Hindlimb muscle (tissue), 1 donor: ENCODE measurements around the gene RRAD. TPM values are rescaled to one million over a fixed set of nuclear protein-coding genes. Genes with fewer than 3 reads are reported as not detected.
"Not testable (repeated sequence)": the region's sequence is repeated elsewhere in the genome, so short reads cannot be mapped to it uniquely, and the experiment has no call there.

Source experiments
- DNase-seq: peaks from one replicate; pipeline ENCODE4 v3.0.0-alpha.2; 2013
- polyA plus RNA-seq: library from polyadenylated mRNA; unstranded; fragments of 120-200 nt; gene quantifications from one replicate; pipeline ENCODE4 v1.2.1, GENCODE V29; 2013; ENCODE audit not compliant: insufficient read length

The RRAD gene, protein sequence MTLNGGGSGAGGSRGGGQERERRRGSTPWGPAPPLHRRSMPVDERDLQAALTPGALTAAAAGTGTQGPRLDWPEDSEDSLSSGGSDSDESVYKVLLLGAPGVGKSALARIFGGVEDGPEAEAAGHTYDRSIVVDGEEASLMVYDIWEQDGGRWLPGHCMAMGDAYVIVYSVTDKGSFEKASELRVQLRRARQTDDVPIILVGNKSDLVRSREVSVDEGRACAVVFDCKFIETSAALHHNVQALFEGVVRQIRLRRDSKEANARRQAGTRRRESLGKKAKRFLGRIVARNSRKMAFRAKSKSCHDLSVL
- 3.1 TPM for polyA plus RNA-seq

DNA sequence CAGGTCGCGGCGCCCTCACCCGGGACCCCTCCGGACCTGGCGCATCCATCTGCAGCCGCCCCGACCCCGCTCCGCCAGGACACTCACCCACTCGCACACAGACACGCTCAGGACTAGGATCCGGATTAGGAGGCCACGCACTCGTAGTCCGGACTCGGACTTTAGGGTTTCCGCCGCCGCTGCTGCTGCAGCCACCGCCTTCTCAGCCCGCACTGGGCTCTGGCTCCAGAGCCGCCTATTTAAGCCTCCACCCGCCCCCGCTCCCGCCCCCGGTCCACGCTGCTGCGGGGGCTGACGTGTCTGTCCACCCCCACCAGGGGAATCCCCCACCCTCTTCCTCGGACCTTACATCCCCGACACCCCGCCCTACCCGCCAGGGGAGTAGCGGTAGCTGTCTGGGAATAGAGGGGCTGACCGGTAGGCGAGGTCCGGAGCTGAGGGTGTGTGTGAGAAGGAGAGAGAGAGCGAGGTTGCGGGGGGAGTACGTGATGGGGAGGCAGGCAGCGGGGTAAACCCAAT lies at the start of gene RRAD:
TSS of gene RRAD (minus strand) at position 214 of the 519 bp plus-strand sequence. CDS start 356 bp downstream, outside the sequence.
- no peak for DNase-seq

DNA sequence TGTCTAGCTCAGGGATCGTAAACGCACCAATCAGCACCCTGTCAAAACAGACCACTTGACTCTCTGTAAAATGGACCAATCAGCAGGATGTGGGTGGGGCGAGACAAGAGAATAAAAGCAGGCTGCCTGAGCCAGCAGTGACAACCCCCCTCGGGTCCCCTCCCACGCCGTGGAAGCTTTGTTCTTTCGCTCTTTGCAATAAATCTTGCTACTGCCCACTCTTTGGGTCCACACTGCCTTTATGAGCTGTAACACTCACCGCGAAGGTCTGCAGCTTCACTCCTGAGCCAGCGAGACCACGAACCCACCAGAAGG lies 49.6 kb upstream of the RRAD start:
- not testable (repeated sequence) for DNase-seq

DNA sequence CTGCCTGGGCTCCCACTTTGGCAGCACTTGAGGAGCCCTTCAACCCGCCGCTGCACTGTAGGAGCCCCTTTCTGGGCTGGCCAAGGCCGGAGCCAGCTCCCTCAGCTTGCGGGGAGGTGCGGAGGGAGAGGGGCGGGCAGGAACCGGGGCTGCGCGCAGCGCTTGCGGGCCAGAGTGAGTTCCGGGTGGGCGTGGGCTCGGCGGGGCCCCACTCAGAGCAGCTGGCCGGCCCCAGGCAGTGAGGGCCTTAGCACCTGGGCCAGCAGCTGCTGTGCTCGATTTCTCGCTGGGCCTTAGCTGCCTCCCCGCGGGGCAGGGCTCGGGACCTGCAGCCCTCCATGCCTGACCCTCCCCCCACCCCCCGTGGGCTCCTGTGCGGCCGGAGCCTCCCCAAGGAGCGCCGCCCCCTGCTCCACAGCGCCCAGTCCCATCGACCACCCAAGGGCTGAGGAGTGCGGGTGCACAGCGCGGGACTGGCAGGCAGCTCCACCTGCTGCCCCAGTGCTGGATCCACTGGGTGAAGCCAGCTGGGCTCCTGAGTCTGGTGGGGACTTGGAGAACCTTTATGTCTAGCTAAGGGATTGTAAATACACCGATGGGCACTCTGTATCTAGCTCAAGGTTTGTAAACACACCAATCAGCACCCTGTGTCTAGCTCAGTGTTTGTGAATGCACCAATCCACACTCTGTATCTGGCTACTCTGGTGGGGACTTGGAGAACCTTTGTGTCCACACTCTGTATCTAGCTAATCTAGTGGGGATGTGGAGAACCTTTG lies 49.0 kb upstream of the RRAD start:
- DNase-seq = not testable (repeated sequence)

DNA sequence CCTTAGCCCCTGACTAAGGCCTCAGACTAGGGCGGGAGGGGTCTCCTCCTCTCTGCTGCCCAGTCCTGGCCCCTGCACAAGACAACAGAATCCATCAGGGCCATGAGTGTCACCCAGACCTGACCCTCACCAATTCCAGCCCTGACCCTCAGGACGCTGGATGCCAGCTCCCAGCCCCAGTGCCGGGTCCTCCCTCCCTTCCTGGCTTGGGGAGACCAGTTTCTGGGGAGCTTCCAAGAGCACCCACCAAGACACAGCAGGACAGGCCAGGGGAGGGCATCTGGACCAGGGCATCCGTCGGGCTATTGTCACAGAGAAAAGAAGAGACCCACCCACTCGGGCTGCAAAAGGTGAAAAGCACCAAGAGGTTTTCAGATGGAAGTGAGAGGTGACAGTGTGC lies 48.4 kb upstream of the RRAD start:
- no peak for DNase-seq

DNA sequence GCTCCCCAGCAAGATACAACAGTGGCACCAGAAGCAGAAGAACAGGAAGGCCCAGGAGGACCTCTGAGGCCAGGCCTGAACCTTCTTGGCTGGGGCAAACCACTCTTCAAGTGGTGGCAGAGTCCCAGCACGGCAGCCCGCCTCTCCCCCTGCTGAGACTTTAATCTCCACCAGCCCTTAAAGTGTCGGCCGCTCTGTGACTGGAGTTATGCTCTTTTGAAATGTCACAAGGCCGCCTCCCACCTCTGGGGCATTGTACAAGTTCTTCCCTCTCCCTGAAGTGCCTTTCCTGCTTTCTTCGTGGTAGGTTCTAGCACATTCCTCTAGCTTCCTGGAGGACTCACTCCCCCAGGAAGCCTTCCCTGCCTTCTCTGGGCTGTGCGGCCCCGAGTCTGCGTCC lies 47.6 kb upstream of the RRAD start:
- DNase-seq = no peak

DNA sequence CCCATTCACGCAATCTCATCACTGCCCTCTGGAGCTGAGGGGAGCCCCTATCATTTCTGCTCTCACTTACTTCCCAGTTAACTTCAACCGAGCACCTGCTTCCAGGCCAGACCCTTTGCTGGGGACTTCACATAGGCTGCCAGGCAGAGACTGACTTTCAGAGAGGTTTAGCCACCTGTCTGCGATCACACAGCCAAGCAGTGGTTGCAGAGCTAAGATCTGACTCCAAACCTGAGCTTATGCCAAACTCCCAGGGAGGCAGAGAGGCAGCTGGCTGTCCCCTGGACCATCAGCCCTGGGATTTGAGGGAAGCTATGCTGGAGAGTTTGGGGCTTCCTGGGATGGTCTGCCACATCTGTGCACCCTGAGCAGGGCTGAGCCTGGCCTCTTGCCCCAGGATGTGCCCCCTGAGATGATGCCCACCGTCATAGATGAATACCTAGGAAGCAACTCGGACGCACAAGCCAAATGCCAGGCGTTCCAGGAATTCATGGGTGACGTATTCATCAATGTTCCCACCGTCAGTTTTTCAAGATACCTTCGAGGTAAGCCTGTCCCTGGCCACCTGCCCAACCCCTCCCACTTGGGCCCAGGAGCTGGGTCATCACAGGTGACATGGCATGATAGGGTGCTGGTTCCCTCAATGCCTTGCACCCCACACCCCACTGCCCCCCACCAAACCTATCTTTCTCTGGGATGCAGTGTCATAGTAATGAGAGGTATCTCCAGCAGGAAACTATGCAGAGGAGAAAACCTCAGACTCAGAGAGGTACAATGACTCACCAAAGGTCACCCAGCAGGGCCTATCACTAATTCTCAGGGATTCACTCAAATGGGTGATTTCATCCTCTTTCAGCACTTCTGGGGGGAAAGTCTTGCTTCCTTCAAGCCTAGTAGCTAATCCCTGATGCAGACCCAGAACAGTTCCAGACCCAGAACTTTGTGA lies 45.7 kb upstream of the RRAD start:
- DNase-seq = no peak

DNA sequence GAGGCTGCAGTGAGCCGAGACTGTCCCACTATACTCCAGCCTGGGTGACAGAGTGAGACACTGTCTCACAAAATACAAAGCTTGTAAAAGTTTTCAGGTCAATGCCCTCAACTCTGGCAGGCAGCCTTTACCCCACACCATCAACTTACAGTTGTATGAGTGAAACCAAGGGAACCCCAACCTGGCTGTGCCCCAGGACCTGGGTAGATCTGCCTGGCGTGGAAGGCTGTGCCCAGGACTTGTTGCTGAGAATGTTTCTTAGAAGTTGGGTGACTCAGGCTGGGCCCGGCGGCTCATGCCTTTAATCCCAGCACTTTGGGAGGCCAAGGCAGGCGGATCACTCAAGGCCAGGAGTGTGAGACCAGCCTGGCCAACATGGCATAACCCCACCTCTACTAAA lies 43.5 kb upstream of the RRAD start:
- DNase-seq = no peak

DNA sequence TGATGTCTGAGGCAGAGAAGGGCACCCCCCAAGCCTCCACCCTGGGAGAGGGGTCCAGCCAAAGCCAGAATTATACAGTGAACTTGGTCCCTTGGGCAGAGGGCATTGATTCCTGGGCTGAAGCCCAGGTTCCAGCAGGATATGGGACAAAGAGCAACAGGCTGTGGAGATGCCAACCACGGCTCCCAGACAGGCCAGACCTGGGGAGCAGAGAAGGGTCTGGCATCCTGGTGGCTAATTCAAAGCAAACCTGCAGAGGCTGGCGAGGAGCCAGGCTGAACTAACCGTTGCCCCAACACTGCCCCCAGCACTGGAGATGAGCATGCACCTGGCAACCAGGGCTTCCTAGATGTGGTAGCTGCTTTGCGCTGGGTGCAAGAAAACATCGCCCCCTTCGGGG lies 38.7 kb upstream of the RRAD start:
- no peak for DNase-seq

DNA sequence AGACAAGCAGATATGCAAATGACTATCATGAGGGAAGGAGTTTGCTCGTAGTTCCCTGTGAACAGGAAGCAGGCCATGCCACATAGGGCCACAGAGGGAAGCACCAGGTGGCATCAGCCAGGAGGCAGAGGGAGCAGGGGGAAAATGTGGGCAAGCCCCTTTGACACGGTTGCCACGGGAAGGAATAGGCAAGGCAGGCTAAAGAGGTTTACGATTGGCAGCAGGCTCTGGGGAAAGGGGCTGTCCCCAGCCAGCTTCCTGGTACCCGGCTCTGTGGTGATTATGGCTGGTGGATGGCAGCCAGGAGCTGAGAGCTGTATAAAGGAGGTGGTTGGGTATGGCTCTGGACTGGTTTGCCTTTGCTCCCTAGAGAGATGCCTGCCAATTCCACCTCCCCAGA lies 36.6 kb upstream of the RRAD start:
- no peak for DNase-seq

DNA sequence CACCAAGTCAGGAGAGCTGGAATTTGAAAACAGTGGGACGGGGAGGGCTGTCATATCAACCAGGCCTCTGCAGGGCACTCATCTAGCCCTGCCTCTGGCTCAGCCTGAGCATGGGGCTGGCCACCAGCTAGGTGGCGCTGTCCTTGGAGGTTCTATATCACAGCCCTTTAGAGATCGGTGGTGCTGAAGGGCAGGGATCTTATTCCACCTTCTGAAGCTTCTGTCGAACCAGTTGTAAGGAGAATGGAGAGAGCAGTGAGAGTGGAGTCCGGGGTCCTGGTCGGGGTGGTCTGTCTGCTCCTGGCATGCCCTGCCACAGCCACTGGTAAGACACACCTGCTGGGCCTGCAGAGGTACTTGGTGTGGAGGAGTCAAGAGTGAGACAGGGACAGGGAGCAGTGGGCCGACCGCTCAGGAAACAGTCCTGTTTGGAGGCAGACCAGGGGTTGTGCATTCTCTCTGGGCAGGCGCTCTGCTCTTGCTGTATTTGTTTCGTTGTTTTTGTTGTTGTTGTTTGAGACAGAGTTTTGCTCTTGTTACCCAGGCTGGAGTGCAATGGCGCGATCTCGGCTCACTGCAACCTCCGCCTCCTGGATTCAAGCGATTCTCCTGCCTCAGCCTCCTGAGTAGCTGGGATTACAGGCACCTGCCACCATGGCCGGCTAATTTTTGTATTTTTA lies 35.9 kb upstream of the RRAD start, which contains the start of gene CES3:
TSS of gene CES3 (plus strand) at position 202 of the 680 bp plus-strand sequence. CDS start at position 244, 42 bp downstream.
- DNase-seq = no peak

DNA sequence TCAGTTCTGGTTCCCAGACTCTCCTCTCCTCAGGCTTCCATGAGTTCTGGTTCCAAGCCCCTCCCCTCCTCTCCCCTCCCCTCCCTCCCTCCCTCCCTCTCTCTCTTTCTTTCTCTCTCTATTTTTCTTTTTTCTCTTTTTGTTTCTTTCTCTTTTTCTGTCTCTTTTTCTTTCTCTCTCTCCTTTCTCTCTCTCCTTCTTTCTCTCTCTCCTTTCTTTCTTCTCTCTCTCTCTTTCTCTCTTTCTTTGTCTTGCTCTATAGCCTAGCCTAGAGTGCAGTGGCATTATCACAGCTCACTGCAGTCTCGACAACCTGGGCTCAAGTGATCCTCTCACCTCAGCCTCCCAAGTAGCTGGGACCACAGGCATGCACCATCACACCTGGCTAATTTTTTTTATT lies 34.9 kb upstream of the RRAD start:
- no peak for DNase-seq

DNA sequence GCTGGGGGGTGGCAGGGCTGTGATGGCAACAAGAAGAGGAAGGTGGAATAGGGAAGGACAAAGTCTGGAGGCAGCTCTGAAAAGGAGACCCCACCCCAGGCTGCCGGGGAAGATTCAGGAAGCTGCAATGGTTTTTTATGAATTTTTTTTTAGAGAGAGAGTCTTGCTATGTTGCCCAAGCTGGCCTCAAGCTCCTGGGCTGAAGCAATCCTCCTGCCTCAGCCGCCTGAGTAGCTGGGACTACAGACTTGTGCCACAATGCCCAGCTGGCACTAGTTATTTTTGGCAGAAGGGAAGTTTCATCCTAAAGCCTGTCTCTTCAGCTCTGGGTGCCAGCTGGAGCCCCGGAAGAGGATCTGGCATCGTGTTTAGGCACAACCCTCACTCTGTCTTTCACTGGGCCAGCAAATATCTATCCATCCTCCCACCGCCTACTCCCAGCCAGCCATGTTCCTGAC lies 34.4 kb upstream of the RRAD start:
- no peak for DNase-seq

DNA sequence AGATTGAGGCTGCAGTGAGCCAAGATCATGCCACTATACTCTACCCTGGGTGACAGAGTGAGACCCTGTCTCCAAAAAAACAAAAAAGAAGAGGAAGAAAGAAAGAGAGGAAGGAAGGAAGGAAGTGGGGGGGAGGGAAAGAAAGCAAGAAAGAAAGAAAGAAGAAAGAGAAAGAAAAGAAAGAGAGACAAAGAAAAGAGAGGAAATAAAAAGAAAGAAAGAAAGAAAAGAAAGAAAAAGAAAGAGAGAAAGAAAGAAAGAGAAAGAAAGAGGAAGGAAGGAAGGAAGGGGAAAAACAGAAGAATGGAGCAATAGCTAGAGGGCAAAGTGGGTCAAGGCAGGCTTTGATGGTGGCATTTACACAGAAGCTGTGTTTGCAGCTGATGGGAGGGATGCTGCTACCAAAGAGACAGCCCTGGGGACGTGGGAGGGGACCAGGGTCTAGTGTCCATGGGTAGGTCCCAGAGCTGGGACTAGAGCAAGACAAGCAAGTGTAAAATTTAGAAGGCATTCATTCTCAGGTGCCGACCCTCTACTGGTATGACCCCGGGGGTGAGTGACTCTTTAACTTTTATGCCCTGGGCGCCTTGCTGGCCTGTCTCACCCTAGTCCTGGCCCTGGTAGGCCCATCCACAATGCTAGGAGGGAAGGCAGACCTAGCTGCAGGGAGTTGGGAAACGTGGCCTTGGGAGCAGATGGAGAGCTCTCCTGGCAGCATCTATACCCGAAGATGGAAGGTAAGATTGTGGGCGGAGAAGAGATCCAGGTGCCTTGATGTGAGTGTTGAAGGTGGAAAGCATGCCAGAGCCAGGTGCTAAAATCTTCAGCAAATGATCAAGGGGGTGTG lies 33.7 kb upstream of the RRAD start:
- DNase-seq = no peak

DNA sequence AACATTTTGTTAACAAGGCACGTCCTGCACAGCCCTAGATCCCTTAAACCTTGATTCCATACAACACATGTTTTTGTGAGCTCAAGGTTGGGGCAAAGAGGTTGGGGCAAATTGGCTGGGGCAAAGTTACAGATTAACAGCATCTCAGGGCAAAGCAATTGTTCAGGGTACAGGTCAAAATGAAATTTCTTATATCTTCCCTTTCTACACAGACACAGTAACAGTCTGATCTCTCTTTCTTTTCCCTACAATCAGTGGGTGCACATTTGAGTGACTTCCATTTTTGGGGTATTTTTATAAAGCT lies 30.8 kb upstream of the RRAD start:
- DNase-seq = not testable (repeated sequence)

DNA sequence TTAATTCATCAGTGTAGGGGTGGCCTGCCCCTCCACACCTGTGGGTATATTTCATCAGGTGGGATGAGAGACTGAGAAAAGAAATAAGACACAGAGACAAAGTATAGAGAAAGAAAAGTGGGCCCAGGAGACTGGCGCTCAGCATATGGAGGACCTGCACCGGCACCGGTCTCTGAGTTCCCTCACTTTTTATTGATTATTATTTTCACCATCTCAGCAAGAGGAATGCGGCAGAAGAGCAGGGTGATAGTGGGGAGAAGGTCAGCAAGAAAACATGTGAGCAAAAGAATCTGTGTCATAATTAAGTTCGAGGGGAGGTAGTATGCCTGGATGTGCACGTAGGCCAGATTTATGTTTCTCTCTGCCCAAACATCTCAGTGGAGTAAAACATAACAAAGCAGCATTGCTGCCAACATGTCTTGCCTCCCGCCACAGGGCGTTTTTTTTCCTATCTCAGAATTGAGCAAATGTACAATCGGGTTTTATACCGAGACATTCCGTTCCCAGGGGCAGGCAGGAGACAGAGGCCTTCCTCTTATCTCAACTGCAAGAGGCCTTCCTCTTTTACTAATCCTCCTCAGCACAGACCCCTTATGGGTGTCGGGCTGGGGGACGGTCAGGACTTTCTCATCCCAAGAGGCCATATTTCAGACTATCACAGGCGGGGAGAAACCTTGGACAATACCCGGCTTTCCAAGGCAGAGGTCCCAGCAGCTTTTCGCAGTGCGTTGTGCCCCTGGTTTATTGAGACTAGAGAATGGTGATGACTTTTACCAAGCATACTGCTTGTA lies 30.2 kb upstream of the RRAD start:
- DNase-seq = not testable (repeated sequence)

DNA sequence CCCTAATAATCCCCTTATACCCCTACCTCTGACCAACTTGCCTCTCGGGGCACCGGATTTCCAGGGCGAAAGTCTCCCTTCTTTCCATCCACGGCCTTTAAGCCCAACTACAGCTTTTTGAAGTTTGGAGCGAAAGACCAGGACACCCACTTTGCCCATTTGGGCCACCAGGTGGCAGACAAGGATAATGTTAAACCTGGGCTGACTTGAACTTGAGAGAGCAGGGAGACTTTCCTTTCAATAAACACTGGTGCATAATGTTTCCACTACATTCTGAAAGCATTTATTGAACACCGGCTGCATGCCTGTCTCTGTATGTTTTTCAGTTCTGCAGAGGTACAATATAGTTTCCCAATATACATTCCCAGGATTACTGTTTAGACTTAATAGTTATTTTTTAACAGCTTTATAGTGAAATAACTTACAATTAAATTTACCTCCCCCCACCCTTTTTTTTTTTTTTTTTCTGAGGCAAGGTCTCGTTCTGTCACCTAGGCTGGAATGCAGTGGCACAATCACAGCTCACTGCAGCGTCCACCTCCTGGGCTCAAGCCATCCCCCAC lies 28.8 kb upstream of the RRAD start:
- peak; percentile 70 for DNase-seq

DNA sequence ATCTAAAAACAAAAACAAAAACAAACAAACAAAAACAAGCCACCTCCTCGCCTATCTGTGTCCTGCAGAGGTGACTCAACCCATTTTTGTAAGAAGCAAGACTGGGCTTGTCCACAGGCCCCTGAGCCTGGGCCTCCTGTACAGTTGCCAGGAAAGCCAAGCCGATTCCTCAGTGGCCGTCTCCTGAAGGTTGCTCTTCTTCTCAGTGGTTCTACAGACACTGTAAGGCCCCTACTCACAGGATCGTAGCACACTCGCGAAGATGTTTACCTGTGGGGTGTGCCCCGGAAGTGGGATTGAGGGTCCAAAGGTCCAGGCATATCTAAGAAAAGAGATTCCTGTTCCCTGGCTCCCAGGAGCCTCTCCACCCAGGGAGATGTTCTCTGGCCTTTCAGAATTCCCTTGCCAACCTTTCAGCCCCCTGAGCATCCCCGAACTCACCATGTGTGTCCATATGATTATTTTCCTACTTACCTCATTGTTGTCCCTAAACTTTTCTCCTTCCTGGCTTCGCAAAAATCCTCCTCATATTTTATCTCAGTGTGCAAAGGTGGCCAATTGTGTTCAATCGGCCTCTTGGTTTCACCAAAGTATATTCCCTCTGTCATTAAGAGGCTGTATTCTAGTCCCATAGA lies 28.2 kb upstream of the RRAD start:
- no peak for DNase-seq

DNA sequence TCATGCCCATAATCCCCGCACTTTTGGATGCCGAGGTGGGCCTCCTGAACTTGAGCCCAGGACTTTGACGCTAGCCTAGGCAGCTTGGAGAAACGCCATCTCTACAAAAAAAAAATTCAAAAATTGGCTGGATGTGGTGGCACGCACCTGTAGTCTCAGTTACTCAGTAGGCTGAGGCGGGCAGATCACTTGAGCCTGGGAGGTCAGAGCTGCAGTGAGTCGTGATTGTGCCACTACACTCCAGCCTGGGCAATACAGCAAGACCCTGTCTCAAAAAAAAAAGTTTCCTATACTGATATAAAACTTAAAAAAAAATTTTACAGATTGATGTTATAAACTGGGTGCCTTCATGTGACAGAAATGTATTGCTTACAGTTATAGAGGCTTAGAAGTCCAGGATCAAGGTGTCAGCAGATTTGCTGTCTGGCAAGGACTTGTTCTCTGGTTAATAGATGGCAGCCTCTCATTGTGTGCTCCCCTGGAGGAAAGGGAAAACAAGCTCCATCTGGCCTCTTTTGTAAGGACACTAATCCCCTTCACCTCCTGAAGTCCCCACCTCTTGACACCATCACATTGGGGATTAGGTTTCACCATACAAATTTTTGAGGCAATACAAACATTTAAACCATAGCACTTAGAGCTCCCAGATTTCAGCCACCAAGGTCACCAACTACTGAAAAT lies 27.2 kb upstream of the RRAD start:
- no peak for DNase-seq
